Mesendoderm (in vitro differentiated cells): ENCODE results near the gene AOPEP.

Source experiments
- DNase-seq: peaks from one replicate; pipeline ENCODE4 v3.0.0; 2013
- H2AK5ac ChIP-seq: 2 replicates; pipeline ENCODE4 v1.6.1; 2013; ENCODE audit warnings: low read length, inconsistent platforms
- H2BK120ac ChIP-seq: 2 replicates; pipeline ENCODE4 v1.6.1; 2013; ENCODE audit warnings: low read depth, mild to moderate bottlenecking, low read length, moderate library complexity, mixed read lengths
- H2BK15ac ChIP-seq: replicated peaks from 2 replicates; pipeline ENCODE4 v1.6.1; 2013; ENCODE audit warnings: low read depth, mild to moderate bottlenecking, moderate library complexity
- H2BK5ac ChIP-seq: 2 replicates; pipeline ENCODE4 v1.6.1; 2013; ENCODE audit warnings: low read length, inconsistent platforms
- H3K18ac ChIP-seq: 2 replicates; pipeline ENCODE4 v1.6.1; 2013; ENCODE audit warnings: mild to moderate bottlenecking, low read length, mixed read lengths
- H3K23ac ChIP-seq: one replicate; pipeline ENCODE4 v1.6.1; 2013; ENCODE audit warnings: low read length
- H3K27ac ChIP-seq: 2 replicates; pipeline ENCODE4 v1.5.1; 2013; ENCODE audit warnings: low read depth, mild to moderate bottlenecking, inconsistent platforms, low read length, moderate library complexity
- H3K27me3 ChIP-seq: 2 replicates; pipeline ENCODE4 v1.6.1; 2013; ENCODE audit warnings: low read length, control low read depth, mild to moderate bottlenecking, inconsistent platforms; ENCODE audit not compliant: insufficient read depth, poor library complexity
- H3K36me3 ChIP-seq: 2 replicates; pipeline ENCODE4 v1.6.1; 2013; ENCODE audit warnings: low read length, inconsistent platforms; ENCODE audit not compliant: control insufficient read depth, insufficient read depth
- H3K4ac ChIP-seq: one replicate; pipeline ENCODE4 v1.6.1; 2013; ENCODE audit warnings: low read depth, mild to moderate bottlenecking, low read length, moderate library complexity
- H3K4me1 ChIP-seq: 2 replicates; pipeline ENCODE4 v1.6.1; 2013; ENCODE audit warnings: low read depth, low read length, inconsistent platforms; ENCODE audit not compliant: control insufficient read depth
- H3K4me2 ChIP-seq: 2 replicates; pipeline ENCODE4 v1.6.1; 2013; ENCODE audit warnings: low read length
- H3K4me3 ChIP-seq: 2 replicates; pipeline ENCODE4 v1.5.1; 2013; ENCODE audit warnings: mild to moderate bottlenecking, low read length
- H3K56ac ChIP-seq: one replicate; pipeline ENCODE4 v1.6.1; 2013; ENCODE audit warnings: low read length
- H3K79me1 ChIP-seq: 2 replicates; pipeline ENCODE4 v1.6.1; 2013; ENCODE audit warnings: low read length, inconsistent platforms
- H3K79me2 ChIP-seq: 2 replicates; pipeline ENCODE4 v1.6.1; 2013; ENCODE audit warnings: mild to moderate bottlenecking, low read length; ENCODE audit not compliant: control insufficient read depth, insufficient read depth
- H3K9ac ChIP-seq: 2 replicates; pipeline ENCODE4 v1.6.1; 2013; ENCODE audit warnings: low read length, inconsistent platforms
- H4K5ac ChIP-seq: one replicate; pipeline ENCODE4 v1.6.1; 2013; ENCODE audit warnings: low read length
- H4K8ac ChIP-seq: one replicate; pipeline ENCODE4 v1.6.1; 2013; ENCODE audit warnings: low read depth, mild to moderate bottlenecking, control low read depth, low read length, moderate library complexity
- WGBS: extraction: QIAGEN DNeasy Blood & Tissue Kit; methylation state at CpG from one replicate; pipeline ENCODE4 v1.1.7; 2013; ENCODE audit warnings: low lambda C conversion rate, missing lambda C conversion rate; ENCODE audit not compliant: insufficient coverage; ENCODE audit errors: extremely low coverage; 5-methylcytosine and 5-hydroxymethylcytosine counted together

The AOPEP gene

GRCh38 chr9:95028853-95029219 is 302.3 kb downstream of the AOPEP start:
- Histone ChIP-seq H3K27me3 (no peaks in the 10 kb centered on the region), H3K9ac (no peak overlapping the region), H2BK5ac (no peak overlapping the region), H3K23ac (no peak overlapping the region), H2AK5ac (no peak overlapping the region), H3K79me2 (no peaks in the 10 kb centered on the region), H3K56ac (no peak overlapping the region), H2BK120ac (no peak overlapping the region), H2BK15ac (no peak overlapping the region), H3K4me3 (no peak overlapping the region), H4K5ac (no peak overlapping the region), H3K36me3 (no peaks in the 10 kb centered on the region), H3K4me1 (no peaks in the 10 kb centered on the region), H3K18ac (no peak overlapping the region), H3K27ac (no peak overlapping the region), H3K4ac (no peak overlapping the region), H3K79me1 (no peaks in the 10 kb centered on the region), H3K4me2 (no peak overlapping the region), H4K8ac (no peak overlapping the region)
- no CpG with 5 or more reads among the region's 8 CpGs for WGBS
- no peak for DNase-seq

GRCh38 chr9:95029288-95029687 is 302.8 kb downstream of the AOPEP start:
- Histone ChIP-seq H3K4me2 (no peak overlapping the region), H4K8ac (no peak overlapping the region), H3K79me1 (no peaks in the 10 kb centered on the region), H3K27me3 (no peaks in the 10 kb centered on the region), H3K4ac (no peak overlapping the region), H3K18ac (no peak overlapping the region), H3K27ac (no peak overlapping the region), H4K5ac (no peak overlapping the region), H2BK15ac (no peak overlapping the region), H3K4me1 (no peaks in the 10 kb centered on the region), H2AK5ac (no peak overlapping the region), H3K36me3 (no peaks in the 10 kb centered on the region), H2BK120ac (no peak overlapping the region), H3K9ac (no peak overlapping the region), H3K23ac (no peak overlapping the region), H3K56ac (no peak overlapping the region), H3K4me3 (no peak overlapping the region), H2BK5ac (no peak overlapping the region), H3K79me2 (no peaks in the 10 kb centered on the region)
- no CpG with 5 or more reads among the region's 5 CpGs for WGBS
- no peak for DNase-seq

DNA sequence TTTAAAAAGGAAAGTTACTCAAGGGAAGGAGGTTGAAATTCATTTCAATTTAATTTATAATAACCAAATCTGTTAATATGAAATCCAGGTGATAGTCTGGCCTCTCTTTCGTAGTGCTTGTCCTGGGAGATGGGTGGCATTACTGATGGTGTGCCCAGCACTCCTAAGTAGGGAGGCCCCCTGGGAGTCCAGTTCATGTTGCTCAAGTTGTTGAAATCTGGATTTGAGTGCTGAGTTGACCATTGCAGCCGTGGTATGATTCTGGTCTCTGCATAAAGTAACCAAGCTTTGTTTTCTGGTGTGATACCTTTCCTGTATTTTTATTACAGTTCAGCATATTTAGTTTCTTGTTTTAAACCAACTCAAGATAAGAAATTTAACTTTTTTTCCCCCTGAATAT is 303.2 kb downstream of the AOPEP start:
- Histone ChIP-seq H3K4ac (no peak overlapping the region), H3K4me3 (no peak overlapping the region), H3K9ac (no peak overlapping the region), H4K5ac (no peak overlapping the region), H2AK5ac (no peak overlapping the region), H4K8ac (no peak overlapping the region), H3K27ac (no peak overlapping the region), H2BK5ac (no peak overlapping the region), H3K27me3 (no peaks in the 10 kb centered on the region), H2BK120ac (no peak overlapping the region), H3K18ac (no peak overlapping the region), H3K36me3 (no peaks in the 10 kb centered on the region), H3K56ac (no peak overlapping the region), H3K4me1 (no peaks in the 10 kb centered on the region), H2BK15ac (no peak overlapping the region), H3K79me1 (no peaks in the 10 kb centered on the region), H3K23ac (no peak overlapping the region), H3K4me2 (no peak overlapping the region), H3K79me2 (no peaks in the 10 kb centered on the region)
- no CpG with 5 or more reads among the region's 2 CpGs for WGBS
- DNase-seq, result no peak

- no peak overlapping the region for H3K27ac ChIP-seq
- H4K8ac ChIP-seq, result no peak overlapping the region
- H2BK15ac ChIP-seq, result no peak overlapping the region
- H3K18ac ChIP-seq, result no peak overlapping the region
- no peak overlapping the region for H2BK5ac ChIP-seq
- no peak overlapping the region for H3K4me3 ChIP-seq
- H3K4me2 ChIP-seq, result no peak overlapping the region
- no peak overlapping the region for H3K4ac ChIP-seq
- no peak overlapping the region for H3K9ac ChIP-seq
- no peaks in the 10 kb centered on the region for H3K27me3 ChIP-seq
- WGBS, result no CpG with 5 or more reads among the region's 4 CpGs
- H3K79me2 ChIP-seq, result no peaks in the 10 kb centered on the region
- no peak overlapping the region for H3K56ac ChIP-seq
- no peak overlapping the region for H2AK5ac ChIP-seq
- no peaks in the 10 kb centered on the region for H3K4me1 ChIP-seq
- no peak overlapping the region for H4K5ac ChIP-seq
- no peak for DNase-seq
- H2BK120ac ChIP-seq, result no peak overlapping the region
- no peaks in the 10 kb centered on the region for H3K36me3 ChIP-seq
- no peak overlapping the region for H3K23ac ChIP-seq
- H3K79me1 ChIP-seq, result no peaks in the 10 kb centered on the region
These were observed 303.8 kb downstream of the AOPEP start for GRCh38 chr9:95030344-95030743.

DNA sequence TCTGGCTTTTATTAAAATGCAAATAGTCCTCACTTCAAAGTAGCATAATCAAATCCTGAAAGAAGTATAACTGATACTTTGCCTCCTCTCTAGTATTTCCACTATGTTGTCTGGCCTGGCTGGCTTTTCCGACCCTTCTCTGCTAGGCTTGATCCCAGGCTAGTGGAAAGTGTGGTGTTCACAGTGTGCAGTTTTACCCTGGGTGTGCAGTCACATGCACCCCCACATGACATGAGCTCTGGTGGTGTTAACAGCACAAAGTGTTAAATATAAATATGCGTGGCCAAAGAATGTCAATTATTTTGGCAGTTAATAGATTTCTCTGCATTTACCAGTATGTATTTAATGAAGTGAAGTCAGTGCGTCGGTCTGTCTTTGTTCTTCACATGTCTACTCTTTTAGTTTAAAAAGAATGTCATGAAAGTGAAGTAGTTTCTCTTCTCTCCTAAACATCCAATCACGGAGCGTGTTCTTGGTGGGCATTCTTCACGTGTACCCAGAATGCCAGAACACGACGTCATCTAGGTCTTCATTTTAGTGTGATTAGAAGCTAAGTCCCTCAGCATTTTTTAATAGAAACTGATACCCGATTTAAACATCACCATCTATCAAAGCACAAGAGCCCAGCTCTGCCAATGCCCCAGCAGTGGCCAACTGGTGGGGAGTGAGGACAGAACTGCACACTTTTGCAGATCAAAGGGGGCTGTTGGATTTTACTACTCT is 304.6 kb downstream of the AOPEP start:
- no peak overlapping the region for H3K27ac ChIP-seq
- H2BK15ac ChIP-seq, result no peak overlapping the region
- no peak overlapping the region for H4K5ac ChIP-seq
- no peak overlapping the region for H3K4ac ChIP-seq
- WGBS, result no CpG with 5 or more reads among the region's 10 CpGs
- no peak overlapping the region for H3K23ac ChIP-seq
- H4K8ac ChIP-seq, result no peak overlapping the region
- H3K27me3 ChIP-seq, result no peaks in the 10 kb centered on the region
- no peak overlapping the region for H3K4me2 ChIP-seq
- H3K4me3 ChIP-seq, result no peak overlapping the region
- H3K79me1 ChIP-seq, result no peaks in the 10 kb centered on the region
- no peaks in the 10 kb centered on the region for H3K4me1 ChIP-seq
- H3K56ac ChIP-seq, result no peak overlapping the region
- H3K79me2 ChIP-seq, result no peaks in the 10 kb centered on the region
- H3K18ac ChIP-seq, result no peak overlapping the region
- no peak overlapping the region for H2BK5ac ChIP-seq
- no peaks in the 10 kb centered on the region for H3K36me3 ChIP-seq
- no peak overlapping the region for H2BK120ac ChIP-seq
- no peak for DNase-seq
- no peak overlapping the region for H2AK5ac ChIP-seq
- no peak overlapping the region for H3K9ac ChIP-seq
